Measurements from ENCODE around the gene OVCA2. TPM values are rescaled to one million over a fixed set of nuclear protein-coding genes. Genes with fewer than 3 reads are reported as not detected.

OVCA2 gene
- total and polyA plus RNA-seq, 2 experiments from 2014 or later = 66.1 to 92.0 TPM

DNA sequence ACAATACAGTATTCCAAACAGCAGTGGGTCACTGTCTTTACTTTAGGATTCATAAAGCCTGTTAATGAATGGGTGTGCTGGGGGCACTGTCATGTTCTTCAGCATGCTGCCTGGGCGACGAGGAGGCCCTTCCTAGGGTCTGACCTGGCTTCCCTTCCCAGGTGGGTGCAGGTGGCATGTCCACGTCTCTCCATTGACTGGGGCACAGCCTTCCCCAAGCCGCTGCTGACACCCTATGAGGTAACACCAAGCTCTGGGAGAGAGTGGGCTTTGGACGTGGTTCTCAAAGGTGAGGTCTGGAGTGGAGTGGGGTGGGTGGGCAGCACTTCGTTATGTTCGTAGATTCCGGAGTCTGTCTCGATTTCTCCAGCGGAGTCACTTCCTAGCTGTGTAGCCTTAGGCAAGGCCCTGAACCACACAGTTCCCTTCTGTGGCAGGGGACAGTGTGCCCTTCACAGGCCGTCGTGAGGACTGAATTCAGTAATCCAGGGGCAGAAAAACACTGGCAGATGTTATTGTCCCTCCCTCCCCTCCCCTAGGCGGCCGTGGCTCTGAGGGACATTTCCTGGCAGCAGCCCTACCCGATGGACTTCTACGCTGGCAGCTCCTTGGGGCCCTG is 771 bp upstream of the OVCA2 start:
- no peaks in the 10 kb centered on the region for H4K20me1 ChIP-seq (ENCODE audit: insufficient read depth)
- H3K4me2 ChIP-seq (ENCODE audit: unreplicated experiment) = peak overlapping the region; percentile 95
- H3K9me3 ChIP-seq (ENCODE audit: low read depth) = no peaks in the 10 kb centered on the region
- in situ Hi-C loops (cut with MboI) = no loop called here
- H3K9me2 ChIP-seq (ENCODE audit: insufficient read depth) = no peaks in the 10 kb centered on the region
- H2AFZ ChIP-seq = peak overlapping the region; percentile 69; the same call in 1 of the 2 replicates
- peaks cover 25% of the 10 kb centered on the region for H3K4me1 ChIP-seq (ENCODE audit: insufficient read depth)
- peak overlapping the region; percentile 85 for H3K27ac ChIP-seq
- 44 to 47% methylated on average over 15 to 16 of the region's 16 CpGs for WGBS, 2 experiments (ENCODE audit: low coverage in 1 of 2, low lambda C conversion rate in 2 of 2, missing lambda C conversion rate in 2 of 2)
- peaks cover 12% of the 10 kb centered on the region; the same call in 1 of the 2 replicates for H3K36me3 ChIP-seq (ENCODE audit: low read depth)
- peaks cover 30% of the 10 kb centered on the region for H3K79me2 ChIP-seq (ENCODE audit: insufficient read depth)
- DNase-seq = no peak
- peak overlapping the region; percentile 89 for H3K4me3 ChIP-seq
- H3K27me3 ChIP-seq (replicated peaks; ENCODE audit: insufficient read depth) = no peaks in the 10 kb centered on the region
- peak overlapping the region; percentile 92 for H3K9ac ChIP-seq
- H3F3A ChIP-seq (ENCODE audit: insufficient read depth) = peaks cover 34% of the 10 kb centered on the region
- TF ChIP-seq EZH2 (IDR thresholded peaks at IDR 0.05; ENCODE audit: insufficient read depth, poor library complexity, severe bottlenecking) (no peak), EZH2phosphoT487 (IDR thresholded peaks at IDR 0.05; ENCODE audit: insufficient read depth, low read depth) (no peak)

DNA sequence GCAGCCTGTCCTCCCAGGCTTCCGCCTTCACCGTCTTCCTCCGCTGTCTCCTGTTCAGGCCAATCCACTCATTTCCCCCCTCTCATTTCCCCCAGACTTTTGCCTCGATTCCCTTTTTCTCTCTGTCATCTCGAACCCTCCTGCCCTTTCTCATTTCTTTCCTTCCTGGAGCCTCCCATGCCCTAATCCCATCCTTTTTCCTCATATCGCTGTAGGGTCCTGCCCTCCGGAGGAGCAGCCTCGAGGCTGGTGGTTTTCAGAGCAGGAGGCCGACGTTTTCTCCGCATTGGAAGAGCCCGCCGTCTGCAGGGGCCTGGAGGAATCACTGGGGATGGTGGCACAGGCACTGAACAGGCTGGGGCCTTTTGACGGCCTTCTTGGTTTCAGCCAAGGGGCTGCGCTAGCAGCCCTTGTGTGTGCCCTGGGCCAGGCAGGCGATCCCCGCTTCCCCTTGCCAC is 597 bp downstream of the OVCA2 start:
- WGBS, 2 experiments (ENCODE audit: low coverage in 1 of 2, low lambda C conversion rate in 2 of 2, missing lambda C conversion rate in 2 of 2) = 12% methylated on average over 17 of the region's 17 CpGs
- Histone ChIP-seq H3K9me2 (ENCODE audit: insufficient read depth) (no peaks in the 10 kb centered on the region), H4K20me1 (ENCODE audit: insufficient read depth) (no peaks in the 10 kb centered on the region), H3K4me3 (peak overlapping the region; percentile 89), H3K79me2 (ENCODE audit: insufficient read depth) (peaks cover 30% of the 10 kb centered on the region), H3K4me2 (ENCODE audit: unreplicated experiment) (peak overlapping the region; percentile 95), H3K9ac (peak overlapping the region; percentile 92), H3F3A (ENCODE audit: insufficient read depth) (peaks cover 34% of the 10 kb centered on the region), H3K4me1 (ENCODE audit: insufficient read depth) (peaks cover 25% of the 10 kb centered on the region), H2AFZ (peak overlapping the region; percentile 69), H3K27me3 (replicated peaks; ENCODE audit: insufficient read depth) (no peaks in the 10 kb centered on the region), H3K36me3 (ENCODE audit: low read depth) (peaks cover 7% of the 10 kb centered on the region; the same call in 1 of the 2 replicates), H3K9me3 (ENCODE audit: low read depth) (no peaks in the 10 kb centered on the region), H3K27ac (peak overlapping the region; percentile 85)
- peak; percentile 77 for DNase-seq
- in situ Hi-C loops (cut with MboI) = no loop called here
- TF ChIP-seq EZH2phosphoT487 (IDR thresholded peaks at IDR 0.05; ENCODE audit: insufficient read depth, low read depth) (no peak), EZH2 (IDR thresholded peaks at IDR 0.05; ENCODE audit: insufficient read depth, poor library complexity, severe bottlenecking) (no peak)

DNA sequence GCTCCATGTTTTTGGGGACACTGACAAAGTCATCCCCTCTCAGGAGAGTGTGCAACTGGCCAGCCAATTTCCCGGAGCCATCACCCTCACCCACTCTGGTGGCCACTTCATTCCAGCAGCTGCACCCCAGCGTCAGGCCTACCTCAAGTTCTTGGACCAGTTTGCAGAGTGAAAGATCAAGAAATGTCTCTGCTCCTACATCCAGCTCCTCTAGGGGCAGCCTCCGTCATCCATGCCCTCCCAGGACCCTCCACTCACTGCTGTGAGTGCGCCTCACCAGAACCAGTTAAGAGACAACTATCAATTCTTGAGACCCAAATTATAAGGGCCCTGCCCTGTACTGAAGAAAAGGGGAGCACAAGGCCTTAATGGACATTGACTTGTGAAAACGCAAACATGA is 1.1 kb downstream of the OVCA2 start:
- peak overlapping the region; percentile 95 for H3K4me2 ChIP-seq (ENCODE audit: unreplicated experiment)
- H3K9me2 ChIP-seq (ENCODE audit: insufficient read depth) = no peaks in the 10 kb centered on the region
- H3K9me3 ChIP-seq (ENCODE audit: low read depth) = no peaks in the 10 kb centered on the region
- H3K36me3 ChIP-seq (ENCODE audit: low read depth) = peaks cover 7% of the 10 kb centered on the region; the same call in 1 of the 2 replicates
- H3K79me2 ChIP-seq (ENCODE audit: insufficient read depth) = peaks cover 30% of the 10 kb centered on the region
- H3K4me1 ChIP-seq (ENCODE audit: insufficient read depth) = peaks cover 25% of the 10 kb centered on the region
- no peak for TF ChIP-seq EZH2 (IDR thresholded peaks at IDR 0.05; ENCODE audit: insufficient read depth, poor library complexity, severe bottlenecking)
- no peak for TF ChIP-seq EZH2phosphoT487 (IDR thresholded peaks at IDR 0.05; ENCODE audit: insufficient read depth, low read depth)
- in situ Hi-C loops (cut with MboI) = no loop called here
- peak overlapping the region; percentile 92 for H3K9ac ChIP-seq
- H3F3A ChIP-seq (ENCODE audit: insufficient read depth) = peaks cover 34% of the 10 kb centered on the region
- no peaks in the 10 kb centered on the region for H4K20me1 ChIP-seq (ENCODE audit: insufficient read depth)
- no peaks in the 10 kb centered on the region for H3K27me3 ChIP-seq (replicated peaks; ENCODE audit: insufficient read depth)
- H2AFZ ChIP-seq = no peak overlapping the region
- DNase-seq = no peak
- peak overlapping the region; percentile 89 for H3K4me3 ChIP-seq
- WGBS, 2 experiments (ENCODE audit: low coverage in 1 of 2, low lambda C conversion rate in 2 of 2, missing lambda C conversion rate in 2 of 2) = 75 to 83% methylated on average over 5 of the region's 5 CpGs
- peak overlapping the region; percentile 85 for H3K27ac ChIP-seq

DNA sequence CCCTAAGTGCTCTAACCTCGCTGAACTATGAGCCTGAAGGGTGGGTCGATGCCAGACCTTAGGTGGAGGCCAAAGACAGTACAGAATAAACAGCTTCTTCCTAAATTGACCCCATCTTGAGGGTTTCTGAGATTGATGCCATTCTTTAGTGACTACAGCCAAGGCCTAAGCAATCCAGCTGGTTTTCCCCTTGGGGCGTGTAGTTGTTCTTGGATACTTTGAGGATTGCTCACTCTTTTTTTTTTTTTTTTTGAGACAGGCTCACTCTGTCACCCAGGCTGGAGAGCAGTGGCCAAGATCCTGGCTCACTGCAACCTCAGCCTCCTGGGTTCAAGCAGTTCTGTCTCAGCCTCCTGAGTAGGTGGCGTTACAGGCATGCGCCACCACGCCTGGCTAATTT is 2.0 kb downstream of the OVCA2 start:
- peak overlapping the region; percentile 95 for H3K4me2 ChIP-seq (ENCODE audit: unreplicated experiment)
- peaks cover 30% of the 10 kb centered on the region for H3K79me2 ChIP-seq (ENCODE audit: insufficient read depth)
- peak overlapping the region; percentile 85 for H3K27ac ChIP-seq
- H4K20me1 ChIP-seq (ENCODE audit: insufficient read depth) = no peaks in the 10 kb centered on the region
- peaks cover 7% of the 10 kb centered on the region; the same call in 1 of the 2 replicates for H3K36me3 ChIP-seq (ENCODE audit: low read depth)
- H3K9me3 ChIP-seq (ENCODE audit: low read depth) = no peaks in the 10 kb centered on the region
- peaks cover 29% of the 10 kb centered on the region for H3K4me1 ChIP-seq (ENCODE audit: insufficient read depth)
- H2AFZ ChIP-seq = no peak overlapping the region
- H3K4me3 ChIP-seq = peak overlapping the region; percentile 89; the same call in 1 of the 2 replicates
- peaks cover 34% of the 10 kb centered on the region for H3F3A ChIP-seq (ENCODE audit: insufficient read depth)
- peak; percentile 89 for DNase-seq
- no peaks in the 10 kb centered on the region for H3K27me3 ChIP-seq (replicated peaks; ENCODE audit: insufficient read depth)
- in situ Hi-C loops (cut with MboI) = no loop called here
- TF ChIP-seq EZH2 (IDR thresholded peaks at IDR 0.05; ENCODE audit: insufficient read depth, poor library complexity, severe bottlenecking) = no peak
- TF ChIP-seq EZH2phosphoT487 (IDR thresholded peaks at IDR 0.05; ENCODE audit: insufficient read depth, low read depth) = no peak
- H3K9me2 ChIP-seq (ENCODE audit: insufficient read depth) = no peaks in the 10 kb centered on the region
- H3K9ac ChIP-seq = peak overlapping the region; percentile 92
- 57 to 58% methylated on average over 6 of the region's 6 CpGs for WGBS, 2 experiments (ENCODE audit: low coverage in 1 of 2, low lambda C conversion rate in 2 of 2, missing lambda C conversion rate in 2 of 2)

All from GM23248 (cell line).